Activated CD4-positive, alpha-beta T cell treated with anti-CD3 and anti-CD28 coated beads, Interleukin-2, amount 10 ng/mL, durations not matched to agents 24 days and 14 days (primary cell): Measurements from ENCODE around the gene HOXD8. TPM values are rescaled to one million over a fixed set of nuclear protein-coding genes. Genes with fewer than 3 reads are reported as not detected.

Source experiments
- DNase-seq: peaks from one replicate; pipeline ENCODE4 v3.0.0; 2022
- H3K27ac Mint-ChIP-seq: one replicate; pipeline ENCODE4 v1.8.0; 2022; ENCODE audit warnings: mild to moderate bottlenecking, mixed read lengths
- H3K27me3 Mint-ChIP-seq: one replicate; pipeline ENCODE4 v1.8.0; 2022; ENCODE audit warnings: mixed read lengths
- H3K36me3 Mint-ChIP-seq: one replicate; pipeline ENCODE4 v1.8.0; 2022; ENCODE audit warnings: low read depth, mild to moderate bottlenecking, mixed read lengths
- H3K4me1 Mint-ChIP-seq: one replicate; pipeline ENCODE4 v1.8.0; 2021; ENCODE audit warnings: mixed read lengths
- H3K4me3 Mint-ChIP-seq: one replicate; pipeline ENCODE4 v1.8.0; 2022; ENCODE audit warnings: mild to moderate bottlenecking, moderate library complexity, mixed read lengths
- H3K9me3 Mint-ChIP-seq: one replicate; pipeline ENCODE4 v1.8.0; 2021; ENCODE audit warnings: mixed read lengths
- intact Hi-C: fragments of 100-400 bp; cut with micrococcal nuclease; formaldehyde crosslinking; loops from one replicate; pipeline ENCODE4 v1.15.1; 2023
- total RNA-seq: library from RNA; stranded (reverse); gene quantifications from 2 replicates; pipeline ENCODE4 v1.2.3, GENCODE V29; 2022

HOXD8 gene
- total RNA-seq, 1 donor from 2014 or later = not detected

DNA sequence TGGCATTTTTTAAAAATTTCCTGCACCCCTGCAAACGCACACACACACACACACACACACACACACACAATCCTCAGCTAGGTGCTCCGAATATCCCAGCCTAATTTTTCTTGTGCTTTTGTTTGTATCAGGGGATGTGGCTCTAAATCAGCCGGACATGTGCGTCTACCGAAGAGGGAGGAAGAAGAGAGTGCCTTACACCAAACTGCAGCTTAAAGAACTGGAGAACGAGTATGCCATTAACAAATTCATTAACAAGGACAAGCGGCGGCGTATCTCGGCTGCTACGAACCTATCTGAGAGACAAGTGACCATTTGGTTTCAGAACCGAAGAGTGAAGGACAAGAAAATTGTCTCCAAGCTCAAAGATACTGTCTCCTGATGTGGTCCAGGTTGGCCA is 35.2 kb upstream of the HOXD8 start:
- intact Hi-C loops = no loop called here

DNA sequence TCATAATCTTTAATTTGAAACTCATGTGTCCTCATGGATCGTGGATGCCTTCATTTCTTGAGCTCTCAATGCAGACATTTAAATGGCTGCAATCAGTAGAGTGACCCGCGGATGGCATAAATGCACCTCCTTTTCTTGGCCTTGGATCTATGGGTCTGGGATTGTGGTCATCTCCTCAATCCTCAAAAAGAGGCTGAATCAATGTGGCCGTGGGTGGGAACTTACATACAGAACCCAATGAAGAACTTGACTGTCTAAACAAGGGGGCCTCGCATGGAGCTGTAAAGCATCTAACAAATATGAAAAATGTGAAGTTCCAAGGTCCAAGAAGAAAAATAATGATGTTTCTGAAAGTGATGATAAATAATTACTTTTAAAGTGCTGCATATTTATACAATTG is 34.1 kb upstream of the HOXD8 start:
- Mint-ChIP-seq H3K27me3 (peaks cover 83% of the 10 kb centered on the region), H3K27ac (no peak overlapping the region)
- intact Hi-C loops = loop anchor here (5.0 kb wide), 1 partner anchor 728 kb away; no protein-coding TSS in a partner anchor

More for the DNA sequence above, 35.2 kb upstream of the HOXD8 start:
- no peak overlapping the region for H3K4me3 Mint-ChIP-seq
- peaks cover 3% of the 10 kb centered on the region for H3K36me3 Mint-ChIP-seq
- peaks cover 4% of the 10 kb centered on the region for H3K9me3 Mint-ChIP-seq
- DNase-seq = no peak
- peak overlapping the region; percentile 18 for H3K27ac Mint-ChIP-seq
- peaks cover 87% of the 10 kb centered on the region for H3K27me3 Mint-ChIP-seq
- peaks cover 14% of the 10 kb centered on the region for H3K4me1 Mint-ChIP-seq

DNA sequence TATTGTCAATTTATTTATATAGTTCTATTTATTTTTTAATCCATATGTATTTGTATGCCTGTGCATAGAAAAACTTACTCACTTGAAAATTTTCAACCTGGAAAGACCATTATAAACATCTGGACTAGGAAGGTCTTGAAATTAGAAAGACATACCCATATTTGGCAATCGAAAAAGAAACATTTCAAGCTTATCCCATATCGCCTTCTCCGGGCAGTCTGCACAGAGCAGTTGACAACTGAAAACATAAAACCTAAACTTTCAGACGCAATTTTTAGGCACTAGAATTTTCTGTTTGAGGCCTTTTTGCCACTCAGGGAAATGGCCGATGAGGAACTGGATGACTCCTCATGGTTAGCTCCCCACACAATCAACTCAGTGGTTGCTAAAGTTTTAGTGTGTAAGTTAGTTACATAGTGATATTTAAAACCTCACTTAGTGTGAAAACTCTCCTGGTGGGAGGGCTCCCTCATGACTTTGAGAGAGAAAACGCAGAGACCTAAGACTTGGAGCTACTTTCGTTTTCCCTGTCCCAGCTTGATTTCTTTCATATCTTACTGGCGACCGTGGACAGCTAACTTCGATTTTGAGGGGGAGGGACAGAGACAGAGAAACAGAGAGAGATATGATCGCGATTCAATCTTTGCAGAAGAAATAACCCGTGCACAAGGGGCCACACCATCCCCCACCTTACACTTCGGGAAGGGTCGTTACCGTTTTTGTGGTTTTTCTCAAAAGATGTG is 33.1 kb upstream of the HOXD8 start:
- no peak overlapping the region for H3K27ac Mint-ChIP-seq
- peaks cover 83% of the 10 kb centered on the region for H3K27me3 Mint-ChIP-seq
- intact Hi-C loops = loop anchor here (2.0 to 5.0 kb wide), 3 partner anchors 14 to 894 kb away; partner anchors contain the start of gene EVX2
- no peak for DNase-seq
- H3K4me1 Mint-ChIP-seq = peaks cover 14% of the 10 kb centered on the region
- H3K9me3 Mint-ChIP-seq = peaks cover 4% of the 10 kb centered on the region
- peaks cover 3% of the 10 kb centered on the region for H3K36me3 Mint-ChIP-seq
- peak overlapping the region; percentile 81 for H3K4me3 Mint-ChIP-seq

More for the DNA sequence above, 34.1 kb upstream of the HOXD8 start:
- DNase-seq = no peak
- Mint-ChIP-seq H3K4me3 (no peak overlapping the region), H3K36me3 (peaks cover 3% of the 10 kb centered on the region), H3K4me1 (peaks cover 14% of the 10 kb centered on the region), H3K9me3 (peaks cover 4% of the 10 kb centered on the region)

DNA sequence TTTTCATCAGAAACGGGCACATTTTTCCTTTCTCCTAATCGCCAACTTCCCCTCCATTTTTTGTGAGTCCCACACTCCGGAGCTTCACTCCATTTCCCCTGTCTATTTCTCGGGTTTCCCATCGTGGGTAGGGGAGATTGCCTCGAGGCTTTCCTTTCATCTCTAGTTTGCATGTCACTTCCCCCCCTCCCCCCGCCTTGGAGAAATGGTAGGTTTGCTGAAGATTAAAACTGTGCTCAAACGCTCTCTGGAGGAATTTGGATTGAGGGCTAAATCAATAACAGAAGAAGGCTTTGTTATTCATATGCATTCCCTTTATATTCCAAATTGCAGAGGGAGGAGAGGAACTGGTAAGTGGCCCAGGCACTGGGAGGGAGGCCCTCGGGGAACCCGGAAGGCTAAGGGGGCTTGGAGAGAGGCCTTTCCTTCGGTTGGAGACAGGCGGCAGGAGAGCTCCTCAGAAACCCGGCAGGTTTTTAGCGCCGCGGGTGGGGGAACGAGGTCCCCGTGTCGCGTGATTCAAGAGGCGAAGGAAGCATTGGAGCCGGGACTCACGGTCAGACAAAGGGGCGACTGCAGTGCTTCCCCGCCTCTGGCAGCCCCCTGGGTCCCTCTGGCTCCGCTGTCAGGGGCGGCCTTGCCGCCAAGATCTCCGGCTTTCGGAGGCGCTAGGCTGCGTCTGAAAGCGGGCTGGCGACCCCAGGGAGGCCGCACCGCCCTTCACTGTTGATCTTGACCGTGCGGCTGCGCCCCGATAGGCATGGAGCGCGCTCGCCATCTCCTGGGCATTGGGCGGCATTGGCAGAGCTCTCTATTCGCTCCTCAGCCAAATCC is 32.3 kb upstream of the HOXD8 start:
- H3K9me3 Mint-ChIP-seq = no peaks in the 10 kb centered on the region
- H3K4me1 Mint-ChIP-seq = peaks cover 13% of the 10 kb centered on the region
- H3K4me3 Mint-ChIP-seq = peak overlapping the region; percentile 81
- H3K36me3 Mint-ChIP-seq = no peaks in the 10 kb centered on the region
- H3K27me3 Mint-ChIP-seq = peaks cover 83% of the 10 kb centered on the region
- no peak overlapping the region for H3K27ac Mint-ChIP-seq
- DNase-seq = peak; percentile 85
- intact Hi-C loops = loop anchor here (1.0 to 5.0 kb wide), 4 partner anchors 14 to 894 kb away; partner anchors contain the start of gene EVX2

DNA sequence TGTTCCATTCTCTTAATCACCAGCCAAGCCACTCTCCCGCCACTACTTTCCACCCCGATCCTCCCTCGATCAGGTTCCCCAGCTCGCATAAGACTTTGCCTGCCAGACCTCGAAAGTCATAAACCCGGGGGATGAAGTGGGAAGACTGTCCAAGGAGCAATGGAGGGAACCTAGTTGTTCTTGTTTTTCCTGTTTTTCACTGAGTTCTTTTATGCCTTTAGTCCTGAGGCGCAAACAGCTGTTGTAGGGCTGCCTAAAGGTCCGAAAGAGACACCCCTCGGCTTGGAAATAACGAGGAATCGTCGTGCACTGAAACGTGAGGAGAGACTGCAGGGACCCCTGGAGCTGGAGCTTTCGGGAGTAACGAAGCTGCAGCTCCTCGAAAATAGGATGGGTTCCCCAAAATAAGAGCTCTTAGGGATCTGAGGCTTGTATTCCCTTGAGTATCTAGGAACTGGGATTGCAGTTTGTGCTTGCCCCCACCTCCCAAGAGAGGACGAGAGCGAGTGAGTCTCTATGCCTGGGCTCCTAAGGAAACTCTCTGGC is 31.6 kb upstream of the HOXD8 start:
- Mint-ChIP-seq H3K9me3 (no peaks in the 10 kb centered on the region), H3K27ac (no peak overlapping the region), H3K27me3 (peaks cover 89% of the 10 kb centered on the region), H3K36me3 (no peaks in the 10 kb centered on the region), H3K4me1 (peaks cover 13% of the 10 kb centered on the region), H3K4me3 (peak overlapping the region; percentile 81)
- intact Hi-C loops = loop anchor here (1.0 to 5.0 kb wide), 4 partner anchors 15 to 895 kb away; partner anchors contain the start of gene EVX2
- no peak for DNase-seq

DNA sequence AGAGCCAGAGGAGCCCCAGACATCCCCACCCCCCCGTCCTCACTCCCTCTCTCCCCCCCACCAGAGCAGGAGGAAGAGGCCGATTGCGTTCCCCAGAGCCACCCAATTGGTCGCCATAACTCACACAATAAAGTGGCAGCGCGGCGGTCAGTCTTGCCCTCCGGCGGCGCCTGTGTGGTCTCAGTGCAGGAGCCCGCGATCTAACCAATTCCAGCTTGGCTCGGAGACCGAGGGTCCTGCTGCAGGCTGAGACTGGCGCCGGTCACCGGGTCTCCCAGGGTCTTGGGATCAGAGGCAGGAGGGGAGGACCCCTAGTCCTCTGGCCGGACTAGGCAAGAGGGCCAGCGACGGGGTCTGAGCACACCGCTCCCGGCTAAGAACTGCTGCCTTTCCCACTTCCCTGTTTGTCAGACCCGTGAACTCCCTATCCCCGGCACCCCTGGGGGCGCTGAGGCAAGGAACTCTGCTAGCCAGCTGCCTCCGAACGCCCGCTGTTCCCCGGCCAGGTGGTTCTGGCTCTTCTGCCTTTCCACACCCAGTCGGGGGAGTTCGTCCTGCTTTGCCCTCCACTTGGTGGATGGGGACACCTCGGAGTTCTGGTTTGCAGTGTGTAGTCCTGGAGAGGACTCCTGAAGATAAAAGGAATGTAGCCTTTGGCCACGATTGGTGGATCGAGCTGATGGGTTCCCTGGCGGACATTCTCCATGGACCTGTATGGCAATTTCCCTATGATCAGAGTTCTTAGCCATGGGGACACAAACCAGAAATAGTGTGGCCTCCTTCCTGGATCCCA is 30.9 kb upstream of the HOXD8 start:
- no peak overlapping the region for H3K4me3 Mint-ChIP-seq
- H3K36me3 Mint-ChIP-seq = no peaks in the 10 kb centered on the region
- intact Hi-C loops = loop anchor here (5.0 kb wide), 1 partner anchor 731 kb away; no protein-coding TSS in a partner anchor
- peaks cover 89% of the 10 kb centered on the region for H3K27me3 Mint-ChIP-seq
- no peaks in the 10 kb centered on the region for H3K9me3 Mint-ChIP-seq
- H3K4me1 Mint-ChIP-seq = peaks cover 13% of the 10 kb centered on the region
- no peak overlapping the region for H3K27ac Mint-ChIP-seq
- DNase-seq = peak; percentile 61

DNA sequence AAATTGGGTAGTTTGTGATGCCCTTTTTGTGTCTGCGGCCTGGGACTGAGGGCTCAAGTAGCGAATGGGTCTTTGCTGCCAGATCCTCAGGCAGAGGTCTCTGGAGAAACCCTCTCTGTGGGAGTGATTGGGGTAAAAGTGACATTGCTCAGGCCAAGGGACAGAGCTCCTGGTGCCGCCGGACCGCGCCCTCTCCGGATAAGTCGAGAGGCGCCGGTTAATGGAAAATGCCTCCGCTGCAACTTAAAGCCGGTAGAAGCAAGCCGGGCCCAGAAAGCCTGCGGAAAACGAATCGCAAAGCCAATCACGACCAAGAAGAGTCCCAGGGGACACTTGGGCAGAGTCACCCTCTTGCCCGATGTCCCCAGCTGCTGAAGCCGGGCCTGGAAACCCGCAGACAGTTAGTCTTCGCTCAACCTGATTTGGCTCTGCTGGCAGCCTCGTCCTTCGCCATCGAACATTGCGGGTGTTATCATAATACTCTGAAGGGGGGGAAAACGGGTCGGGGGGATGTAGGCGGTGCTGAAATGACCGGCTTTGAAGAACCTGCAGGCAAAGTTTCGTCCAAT is 30.3 kb upstream of the HOXD8 start:
- Mint-ChIP-seq H3K27ac (peak overlapping the region; percentile 34), H3K9me3 (no peaks in the 10 kb centered on the region), H3K36me3 (no peaks in the 10 kb centered on the region), H3K4me3 (no peak overlapping the region), H3K4me1 (peaks cover 13% of the 10 kb centered on the region), H3K27me3 (peaks cover 88% of the 10 kb centered on the region)
- no peak for DNase-seq
- intact Hi-C loops = loop anchor here (5.0 kb wide), 1 partner anchor 732 kb away; no protein-coding TSS in a partner anchor

DNA sequence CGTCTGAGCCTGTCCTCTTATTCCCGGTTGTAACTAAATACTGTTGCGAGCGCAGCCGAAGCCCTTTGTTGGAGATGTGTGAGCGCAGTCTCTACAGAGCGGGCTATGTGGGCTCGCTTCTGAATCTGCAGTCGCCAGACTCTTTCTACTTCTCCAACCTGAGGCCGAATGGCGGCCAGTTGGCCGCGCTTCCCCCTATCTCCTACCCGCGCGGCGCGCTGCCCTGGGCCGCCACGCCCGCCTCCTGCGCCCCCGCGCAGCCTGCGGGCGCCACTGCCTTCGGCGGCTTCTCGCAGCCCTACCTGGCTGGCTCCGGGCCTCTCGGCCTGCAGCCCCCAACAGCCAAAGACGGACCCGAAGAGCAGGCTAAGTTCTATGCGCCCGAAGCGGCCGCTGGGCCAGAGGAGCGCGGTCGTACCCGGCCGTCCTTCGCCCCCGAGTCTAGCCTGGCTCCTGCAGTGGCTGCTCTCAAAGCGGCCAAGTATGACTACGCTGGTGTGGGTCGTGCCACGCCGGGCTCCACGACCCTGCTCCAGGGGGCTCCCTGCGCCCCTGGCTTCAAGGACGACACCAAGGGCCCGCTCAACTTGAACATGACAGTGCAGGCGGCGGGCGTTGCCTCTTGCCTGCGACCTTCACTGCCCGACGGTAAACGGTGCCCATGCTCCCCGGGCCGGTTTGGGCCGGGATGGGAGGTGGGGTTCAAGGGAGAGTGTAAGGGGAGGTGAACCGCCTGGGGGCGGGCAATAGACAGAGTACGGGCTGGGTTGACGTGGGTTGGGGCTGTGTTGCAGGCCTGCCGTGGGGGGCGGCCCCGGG is 29.6 kb upstream of the HOXD8 start, which contains the start of gene HOXD12:
Gene HOXD12 (plus strand): TSS at position 68 of the 819 bp plus-strand sequence. CDS start 7 bp downstream, at position 75.
- intact Hi-C loops = loop anchor here (5.0 kb wide), 1 partner anchor 733 kb away; no protein-coding TSS in a partner anchor
- Mint-ChIP-seq H3K27ac (peak within 1 kb of the TSS; percentile 34), H3K36me3 (peaks cover under 1% of the 10 kb centered on the region), H3K4me3 (no peak within 1 kb of the TSS), H3K4me1 (peaks cover 13% of the 10 kb centered on the region), H3K9me3 (no peaks in the 10 kb centered on the region), H3K27me3 (peaks cover 89% of the 10 kb centered on the region)
- no peak for DNase-seq

DNA sequence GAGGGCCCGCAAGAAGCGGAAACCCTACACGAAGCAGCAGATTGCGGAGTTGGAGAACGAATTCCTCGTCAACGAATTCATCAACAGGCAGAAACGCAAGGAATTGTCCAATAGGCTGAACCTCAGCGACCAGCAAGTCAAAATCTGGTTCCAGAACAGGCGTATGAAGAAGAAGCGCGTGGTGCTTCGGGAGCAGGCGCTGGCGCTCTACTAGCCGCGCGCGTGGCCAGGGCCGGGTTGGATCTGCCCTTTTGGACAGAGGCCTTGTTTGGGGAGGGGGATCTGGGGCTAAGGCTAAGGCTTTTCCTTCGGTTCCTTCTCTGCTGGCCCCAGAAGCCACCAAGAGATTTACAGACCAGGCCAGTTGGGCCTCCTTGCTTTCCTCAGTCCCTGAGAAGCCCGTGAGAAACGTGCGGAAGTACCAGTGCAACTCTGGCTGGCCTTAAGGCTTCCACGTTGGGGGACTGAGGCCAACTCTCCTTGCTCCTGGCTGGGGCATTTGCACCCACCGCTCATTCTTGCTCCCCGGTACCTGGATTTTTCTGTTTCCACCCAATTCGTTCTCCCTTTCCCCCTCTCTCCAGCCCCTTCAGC is 28.9 kb upstream of the HOXD8 start:
- Mint-ChIP-seq H3K4me3 (no peak overlapping the region), H3K27ac (no peak overlapping the region), H3K36me3 (peaks cover 4% of the 10 kb centered on the region), H3K9me3 (no peaks in the 10 kb centered on the region), H3K27me3 (peaks cover 89% of the 10 kb centered on the region), H3K4me1 (peaks cover 13% of the 10 kb centered on the region)
- DNase-seq = no peak
- intact Hi-C loops = no loop called here

DNA sequence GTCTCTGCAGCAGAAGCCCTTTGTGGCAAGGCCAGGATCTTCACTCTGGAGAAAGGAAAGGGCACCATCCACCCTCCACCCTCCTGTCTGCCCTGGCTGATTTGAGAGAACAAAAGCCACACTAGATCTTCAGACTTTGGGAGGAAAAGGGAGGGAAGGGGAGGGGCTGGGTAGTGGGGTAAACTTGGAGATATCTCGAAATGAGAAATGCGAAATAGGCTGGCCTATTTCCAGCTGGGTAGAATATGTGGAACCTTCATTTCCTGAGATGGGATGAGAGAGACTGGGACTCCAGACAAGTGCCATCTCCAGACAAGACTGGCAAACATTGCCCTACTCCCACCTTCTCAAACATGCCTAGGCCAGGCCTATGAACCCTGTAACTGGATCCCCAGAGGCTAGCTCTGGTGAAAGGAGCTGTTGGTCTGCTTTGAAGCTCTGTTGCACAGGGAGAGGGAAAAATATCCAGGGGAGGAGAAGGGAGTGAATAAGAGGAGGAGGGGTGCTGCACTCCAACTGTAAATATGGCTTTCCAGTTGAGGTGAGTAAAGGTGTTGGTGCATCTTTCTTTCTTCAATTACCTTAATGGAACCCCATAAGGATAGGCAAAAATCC is 28.2 kb upstream of the HOXD8 start:
- intact Hi-C loops = no loop called here
- H3K9me3 Mint-ChIP-seq = peaks cover 3% of the 10 kb centered on the region

DNA sequence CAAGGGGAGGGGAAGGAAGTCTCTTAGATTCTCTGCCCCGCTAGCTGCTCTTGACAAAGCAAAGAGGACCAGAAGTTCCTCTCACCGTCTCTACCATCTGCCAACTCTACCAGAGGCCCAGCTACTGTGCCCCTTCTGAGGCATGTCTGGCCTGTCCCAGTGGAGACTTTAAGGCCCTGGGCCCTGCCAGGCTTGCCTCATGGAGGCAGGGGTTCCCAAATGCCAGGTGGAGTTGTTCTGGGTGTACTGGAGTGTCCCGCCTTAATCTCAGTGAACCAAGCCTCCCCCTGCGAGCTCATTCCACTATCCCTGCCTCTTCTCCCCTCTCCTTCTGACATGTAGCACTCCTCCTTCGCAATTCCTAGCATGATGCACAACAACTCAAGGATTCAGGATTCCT is 27.7 kb upstream of the HOXD8 start:
- peaks cover 14% of the 10 kb centered on the region for H3K4me1 Mint-ChIP-seq
- peaks cover 5% of the 10 kb centered on the region for H3K9me3 Mint-ChIP-seq
- H3K27me3 Mint-ChIP-seq = peaks cover 87% of the 10 kb centered on the region
- peaks cover 8% of the 10 kb centered on the region for H3K36me3 Mint-ChIP-seq
- intact Hi-C loops = no loop called here
- DNase-seq = no peak
- H3K27ac Mint-ChIP-seq = no peak overlapping the region
- H3K4me3 Mint-ChIP-seq = no peak overlapping the region

More for the DNA sequence above, 28.2 kb upstream of the HOXD8 start:
- Mint-ChIP-seq H3K4me1 (peaks cover 16% of the 10 kb centered on the region), H3K27me3 (peaks cover 90% of the 10 kb centered on the region), H3K4me3 (no peak overlapping the region), H3K27ac (no peak overlapping the region), H3K36me3 (peaks cover 7% of the 10 kb centered on the region)
- no peak for DNase-seq
